ENCODE measurements around the gene TBX4.
"Not testable (repeated sequence)": the region's sequence is repeated elsewhere in the genome, so short reads cannot be mapped to it uniquely, and the experiment has no call there.

TBX4 gene

GRCh38 chr17:61448042-61448441, 4.2 kb upstream of the TBX4 start:
- TF ChIP-seq CTCF (IDR thresholded peaks at IDR 0.05; ENCODE audit: low read depth, low read length), result no peak
- DNase-seq (ENCODE audit: extremely low read depth, low read depth), result no peak

- not testable (repeated sequence) for DNase-seq (ENCODE audit: extremely low read depth, low read depth)
These were observed 3.1 kb upstream of the TBX4 start for GRCh38 chr17:61449140-61449539.

- DNase-seq (ENCODE audit: extremely low read depth, low read depth), result no peak
- no peak for TF ChIP-seq CTCF (IDR thresholded peaks at IDR 0.05; ENCODE audit: low read depth, low read length)
These were observed 2.2 kb upstream of the TBX4 start for GRCh38 chr17:61449707-61450640.

GRCh38 chr17:61450641-61451537, 1.3 kb upstream of the TBX4 start:
- DNase-seq (ENCODE audit: extremely low read depth, low read depth), result no peak
- TF ChIP-seq CTCF (IDR thresholded peaks at IDR 0.05; ENCODE audit: low read depth, low read length), result no peak

- no peak for DNase-seq (ENCODE audit: extremely low read depth, low read depth)
- no peak for TF ChIP-seq CTCF (IDR thresholded peaks at IDR 0.05; ENCODE audit: low read depth, low read length)
These were observed 503 bp upstream of the TBX4 start for GRCh38 chr17:61451538-61452300.

GRCh38 chr17:61453566-61454380, 1.6 kb downstream of the TBX4 start:
- no peak for DNase-seq (ENCODE audit: extremely low read depth, low read depth)
- TF ChIP-seq CTCF (IDR thresholded peaks at IDR 0.05; ENCODE audit: low read depth, low read length), result no peak
